Germinal center (tissue), 1 donor: ENCODE measurements around the gene ADAMTS3.

Experiments used
- DNase-seq: peaks from one replicate; pipeline ENCODE4 v3.0.0; 2012; ENCODE audit warnings: mixed read lengths, low spot score

Gene ADAMTS3

DNA sequence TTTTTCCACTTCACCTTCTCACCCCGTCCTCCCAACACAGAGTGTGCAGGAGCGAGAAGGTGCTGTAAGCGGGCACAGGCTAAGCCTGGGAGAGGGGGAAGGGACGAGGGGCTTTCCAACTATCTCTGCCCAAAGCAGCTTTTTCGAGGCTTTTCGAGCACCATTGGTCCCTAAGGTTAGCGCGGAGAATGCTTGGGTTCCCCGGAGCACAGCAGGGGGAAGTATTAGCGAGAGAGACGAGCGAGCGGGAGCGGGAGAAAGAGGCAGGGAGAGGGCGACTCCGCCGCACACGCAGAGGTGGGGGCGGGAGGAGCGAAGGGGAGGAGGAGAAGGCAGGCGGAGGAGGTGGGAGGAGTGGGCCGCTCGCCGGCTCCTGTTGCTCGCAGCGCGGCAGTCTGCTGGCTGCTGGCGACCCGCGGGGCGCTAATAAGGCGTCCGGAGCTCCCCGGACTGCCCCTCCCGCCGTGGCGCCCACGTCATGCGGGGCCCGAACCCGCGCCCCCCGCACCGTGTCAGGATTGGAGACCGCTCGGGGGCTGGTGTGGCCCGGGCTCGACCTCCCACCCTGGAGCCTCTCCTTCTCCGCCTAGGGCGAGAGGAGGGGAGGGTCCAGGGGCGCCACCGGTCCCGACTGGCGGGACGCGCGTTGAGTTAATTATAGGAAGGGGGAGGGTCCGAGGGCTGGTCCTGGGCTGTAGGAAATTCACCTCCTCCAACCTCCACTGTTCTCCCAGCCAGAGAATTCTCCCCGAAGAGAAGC lies at the start of gene ADAMTS3:
Gene ADAMTS3 (minus strand): TSS at position 263 of the 760 bp plus-strand sequence. CDS start 459 bp downstream, outside the sequence.
- DNase-seq, result peak; percentile 9

DNA sequence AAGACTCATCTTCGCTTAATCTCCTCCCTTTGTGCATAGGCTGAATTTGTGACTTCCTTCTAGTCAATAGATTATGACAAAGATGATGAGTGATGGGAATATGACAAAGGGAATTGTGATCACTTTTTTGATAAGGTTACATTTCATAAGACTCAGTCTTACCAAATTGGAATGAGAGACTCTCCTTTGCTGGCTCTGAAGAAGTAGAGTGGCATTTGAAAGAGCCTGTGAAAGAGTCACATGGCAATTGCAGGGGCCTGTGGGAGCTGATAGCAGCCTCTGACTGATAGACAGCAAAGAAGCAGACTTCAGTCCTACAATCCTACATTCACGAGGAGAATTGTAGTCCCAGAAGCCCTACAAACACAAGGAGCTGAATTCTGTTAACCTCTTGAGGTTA lies 44.9 kb upstream of the ADAMTS3 start:
- DNase-seq, result no peak

DNA sequence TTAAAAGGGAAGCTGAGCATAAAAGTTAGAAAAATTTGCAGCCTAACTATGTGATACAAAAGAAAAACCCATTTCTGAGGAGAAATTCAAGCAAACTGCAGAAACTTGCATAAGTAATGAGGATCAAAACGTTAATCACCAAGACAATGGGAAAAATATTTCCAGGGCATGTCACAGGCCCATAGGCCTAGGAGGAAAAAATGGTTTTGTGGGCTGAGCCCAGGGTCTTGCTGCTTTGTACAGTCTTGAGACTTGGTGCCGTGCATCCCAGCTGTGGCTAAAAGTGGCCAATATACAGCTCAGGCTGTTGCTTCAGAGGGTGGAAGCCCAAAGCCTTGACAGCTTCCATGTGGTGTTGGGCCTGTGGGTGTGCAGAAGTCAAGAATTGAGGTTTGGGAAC lies 37.7 kb upstream of the ADAMTS3 start:
- no peak for DNase-seq

DNA sequence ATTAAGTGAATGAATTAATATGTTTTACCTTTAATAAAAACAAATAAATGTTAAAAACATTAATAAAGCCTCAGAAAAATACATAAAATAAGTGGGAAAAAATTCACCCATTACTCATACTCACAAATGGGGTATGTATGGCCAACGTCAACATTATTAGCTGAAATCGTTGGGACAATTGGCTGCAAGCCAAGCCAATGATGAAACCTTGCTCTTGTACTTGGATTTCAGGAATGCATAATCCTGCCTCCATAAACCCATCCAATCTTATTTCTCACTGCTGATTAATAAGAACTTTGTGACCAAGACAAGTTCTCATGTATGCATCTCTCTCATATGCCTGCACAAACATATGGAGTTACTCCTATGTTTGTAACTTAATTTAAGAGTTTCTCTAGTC lies 35.3 kb upstream of the ADAMTS3 start:
- no peak for DNase-seq

DNA sequence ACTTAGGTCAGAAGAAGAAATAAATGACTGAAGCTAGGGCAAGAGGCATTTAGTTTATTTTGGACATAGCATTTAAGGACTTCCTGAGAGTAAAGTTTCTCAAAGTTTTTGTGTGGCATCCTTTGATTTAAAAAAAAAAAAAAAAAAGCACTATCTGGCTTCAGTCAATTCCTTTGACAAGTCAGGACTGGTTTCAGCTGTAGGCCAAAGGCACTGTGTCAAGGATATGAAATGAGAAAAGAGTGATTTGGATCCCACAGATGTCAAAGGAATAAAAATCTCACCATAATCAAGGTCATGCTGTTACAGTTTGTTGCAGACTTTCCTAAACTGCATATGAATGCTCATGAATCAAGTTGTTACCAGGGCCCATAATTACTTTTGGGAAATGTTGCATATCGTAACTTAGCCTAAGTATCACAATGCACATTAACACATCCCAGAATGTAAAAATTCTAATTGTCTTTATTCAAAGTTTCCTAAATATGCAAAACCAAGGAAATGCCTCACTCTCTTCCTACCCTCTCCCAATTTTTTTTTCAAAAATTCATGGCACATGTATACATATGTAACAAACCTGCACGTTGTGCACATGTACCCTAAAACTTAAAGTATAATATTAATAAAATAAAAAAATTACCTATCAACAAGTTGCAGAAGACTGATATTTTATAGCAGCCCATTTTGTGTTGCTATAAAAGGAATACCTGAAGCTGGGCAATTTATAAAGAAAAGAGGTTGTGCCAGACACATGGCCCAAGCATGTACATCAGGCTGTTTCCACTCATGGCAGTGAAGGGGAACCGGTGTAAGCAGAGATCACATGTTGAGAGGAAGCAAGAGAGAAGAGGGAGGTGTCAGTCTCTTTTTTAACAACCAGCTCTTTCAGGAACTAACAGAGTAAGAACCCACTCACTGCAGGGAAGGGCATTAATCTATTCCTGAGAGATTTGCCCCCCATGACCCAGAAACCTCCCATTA lies 33.7 kb upstream of the ADAMTS3 start:
- no peak for DNase-seq

DNA sequence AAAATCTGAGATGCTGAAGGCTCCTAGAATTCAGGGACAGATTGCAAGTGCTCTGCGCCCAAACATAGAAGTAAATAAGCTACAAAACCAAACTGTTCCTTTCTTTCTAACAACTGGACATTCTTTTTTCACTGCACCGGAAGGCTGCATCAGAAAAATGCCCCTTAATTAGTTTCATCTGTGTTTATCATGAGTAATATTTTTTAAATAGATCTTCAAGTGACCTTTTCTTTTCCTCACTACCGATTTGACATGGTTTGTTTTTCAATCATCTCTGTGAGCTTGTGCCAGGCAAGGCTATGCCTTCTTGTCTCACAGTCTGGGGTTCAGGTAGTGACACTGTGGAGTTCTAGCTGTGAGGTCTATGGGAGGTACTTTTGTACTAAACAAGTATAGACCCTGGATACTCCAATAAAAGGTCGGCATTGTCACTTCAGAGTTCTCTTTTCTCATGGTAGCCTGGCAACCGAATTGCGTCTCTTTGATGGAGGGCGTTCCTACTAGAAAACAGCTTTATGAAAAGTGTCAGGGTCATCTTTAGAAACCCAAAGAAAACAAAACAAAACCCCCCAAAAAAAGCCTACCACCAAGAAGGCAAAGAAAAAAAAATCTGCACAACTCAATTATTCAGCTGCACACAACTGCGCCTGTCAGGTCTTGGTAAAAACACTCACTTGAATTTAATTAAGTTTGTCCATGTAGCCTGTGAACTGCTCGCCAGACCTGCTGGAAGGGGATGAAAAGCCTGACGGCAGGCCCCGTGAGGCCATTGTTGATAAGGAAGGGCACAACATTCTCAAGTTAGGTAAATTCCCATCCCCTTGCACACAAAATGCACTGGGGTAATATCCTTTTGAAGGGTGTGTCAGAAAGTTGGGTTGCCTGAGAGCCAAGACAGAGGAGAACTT lies 22.8 kb upstream of the ADAMTS3 start:
- no peak for DNase-seq

DNA sequence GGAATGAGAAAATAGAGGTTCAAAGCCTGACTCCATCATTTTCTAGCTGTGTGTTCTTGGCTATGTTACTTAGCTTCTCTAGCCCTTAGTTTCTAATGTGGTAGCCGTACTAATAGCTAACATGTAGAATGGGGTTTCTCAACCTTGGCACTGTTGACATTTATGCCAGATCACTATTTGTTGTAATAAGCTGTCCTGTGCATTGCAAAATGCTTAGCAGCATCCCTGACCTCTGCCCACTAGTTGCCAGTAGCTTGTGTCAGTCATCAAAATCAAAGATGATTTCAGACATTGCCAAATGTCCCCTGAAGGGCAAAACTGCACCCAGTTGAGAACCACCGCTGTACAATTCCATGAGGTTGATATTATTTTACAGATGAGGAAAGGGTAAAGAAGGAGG lies 18.3 kb upstream of the ADAMTS3 start:
- DNase-seq, result no peak

DNA sequence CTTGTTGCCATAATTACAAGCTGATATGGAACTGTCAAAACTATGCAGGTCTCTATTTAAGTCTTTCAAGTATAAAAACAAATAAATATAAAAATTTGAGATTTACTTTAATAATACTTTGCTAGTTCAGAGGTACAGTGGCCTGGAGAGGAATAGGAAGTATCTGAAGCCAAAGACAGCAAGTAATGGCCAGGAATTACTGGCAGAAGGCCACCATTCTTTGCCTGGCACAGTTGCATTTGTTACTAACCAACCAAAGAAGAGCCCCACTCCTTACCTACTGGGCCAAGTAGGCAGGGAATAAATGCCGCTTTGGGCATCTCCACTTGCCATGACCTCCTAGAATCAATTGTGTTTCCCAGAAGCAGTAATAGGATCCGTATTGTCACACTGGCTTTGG lies 13.8 kb upstream of the ADAMTS3 start:
- no peak for DNase-seq

DNA sequence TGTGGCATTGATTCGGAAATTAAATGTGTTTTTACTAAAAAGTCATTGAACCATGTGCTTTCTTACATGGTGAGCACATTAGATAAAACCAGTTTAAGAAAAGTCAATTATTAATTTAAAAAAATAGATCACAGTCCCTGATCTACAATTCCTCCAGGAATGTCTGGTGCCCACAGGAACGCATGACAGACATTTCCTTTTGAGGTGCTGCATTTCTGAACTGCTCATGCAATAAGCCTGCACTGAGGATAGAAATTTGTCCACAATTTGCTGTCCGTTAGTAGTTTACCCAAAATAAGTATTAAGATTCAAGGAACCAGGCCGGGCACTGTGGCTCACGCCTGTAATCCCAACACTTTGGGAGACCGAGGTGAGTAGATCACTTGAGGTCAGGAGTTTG lies 8.2 kb upstream of the ADAMTS3 start:
- DNase-seq, result no peak

DNA sequence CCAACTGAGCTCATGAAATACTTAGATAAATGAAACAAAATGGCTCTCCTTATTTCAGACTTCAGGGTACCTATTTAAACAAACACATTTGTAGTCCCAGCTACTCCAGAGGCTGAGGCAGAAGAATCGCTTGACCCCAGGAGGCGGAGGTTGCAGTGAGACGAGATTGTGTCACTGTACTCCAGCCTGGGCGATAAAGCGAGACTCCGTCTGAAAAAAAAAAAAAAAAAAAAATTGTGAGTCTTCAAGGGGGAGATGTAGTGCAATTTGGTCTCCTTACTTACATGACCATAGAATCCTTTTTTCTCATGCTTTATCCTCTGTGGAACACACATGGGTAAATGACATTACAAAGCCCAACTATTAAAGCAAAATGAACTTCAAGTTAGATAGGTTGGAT lies 2.3 kb upstream of the ADAMTS3 start:
- DNase-seq, result no peak

DNA sequence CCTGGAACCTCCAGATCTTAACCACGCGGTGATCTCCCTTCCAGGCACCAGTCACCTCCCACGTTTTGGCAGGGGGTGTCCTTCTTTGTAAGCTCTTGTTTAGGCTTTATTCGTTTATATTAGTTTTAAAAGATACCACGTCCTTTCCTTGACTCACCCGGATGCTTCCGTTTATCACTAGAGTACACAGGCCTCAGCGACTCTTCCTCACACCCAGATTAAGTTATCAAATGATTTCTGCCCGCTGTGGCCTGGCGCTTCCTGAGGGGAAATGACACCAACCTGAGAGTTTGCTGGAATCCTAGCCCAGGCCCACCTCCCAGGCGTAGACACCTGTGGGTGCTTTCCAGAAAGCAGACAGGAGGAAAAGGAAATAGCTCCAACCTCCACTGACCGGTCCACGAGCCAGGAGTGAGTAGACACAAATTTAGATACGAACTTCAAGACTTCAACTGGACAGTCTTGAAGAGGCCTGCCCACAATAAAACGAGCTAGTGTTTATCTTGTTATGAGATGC lies 756 bp upstream of the ADAMTS3 start:
- DNase-seq, result no peak

DNA sequence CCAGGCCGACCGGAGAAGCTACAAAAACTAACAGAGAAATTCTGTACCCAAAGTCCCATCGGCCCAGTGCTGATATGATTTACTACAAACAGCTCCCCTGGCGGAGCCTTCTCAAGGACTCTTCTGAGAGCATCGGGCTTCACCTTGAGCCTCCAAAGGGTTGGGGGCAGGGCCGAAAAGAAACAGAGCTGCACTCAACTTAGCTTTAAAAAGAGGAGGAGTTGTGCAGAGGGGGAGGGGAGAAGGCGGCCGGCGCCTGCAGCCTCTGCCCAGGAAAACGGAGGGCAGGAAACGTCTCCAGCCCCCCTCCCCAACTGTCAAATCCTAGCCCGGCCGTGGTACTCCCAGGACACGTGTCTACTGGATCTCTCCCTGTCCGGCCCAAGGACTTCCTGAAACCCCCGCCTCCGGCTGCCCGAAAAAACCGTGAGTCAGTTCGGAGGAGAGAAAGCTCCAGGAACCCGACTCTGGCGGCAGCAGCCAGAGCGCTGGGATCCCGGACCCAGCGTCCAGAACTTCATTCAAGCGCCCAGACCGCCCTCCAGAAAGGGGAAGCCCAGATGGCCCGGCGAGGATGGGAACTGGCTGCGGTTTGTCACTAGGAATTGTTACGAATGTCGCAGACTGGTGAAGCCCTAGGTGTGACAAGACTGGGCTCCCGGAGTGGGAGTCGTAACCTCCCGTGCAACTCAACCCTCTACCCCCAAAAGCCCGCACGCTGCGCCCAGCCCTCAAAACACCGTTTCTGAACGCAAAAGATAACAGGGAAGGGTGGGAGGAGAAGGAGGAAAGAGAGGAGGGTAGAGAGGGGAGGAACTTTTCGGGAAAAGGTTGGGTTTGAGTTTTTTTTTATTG lies 973 bp downstream of the ADAMTS3 start:
- peak; percentile 7 for DNase-seq

DNA sequence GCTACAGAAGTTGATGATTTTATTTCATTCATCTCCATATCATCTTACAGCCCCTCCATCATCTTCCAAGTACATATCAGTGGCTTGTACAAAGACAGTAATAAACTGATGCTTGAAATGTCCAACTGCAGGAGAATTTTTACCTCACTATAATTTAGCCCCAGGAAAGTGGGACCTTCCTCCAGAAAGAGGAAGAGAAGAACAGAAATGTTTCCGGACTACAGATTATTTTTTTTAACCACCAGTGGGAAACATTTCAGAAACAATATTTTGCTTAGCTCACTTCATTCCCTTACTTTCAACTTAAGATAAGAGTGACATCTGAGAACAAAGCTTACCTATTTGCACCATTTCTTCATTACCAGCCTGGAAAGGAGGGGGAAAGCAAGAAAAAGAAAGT lies 2.0 kb downstream of the ADAMTS3 start:
- no peak for DNase-seq

DNA sequence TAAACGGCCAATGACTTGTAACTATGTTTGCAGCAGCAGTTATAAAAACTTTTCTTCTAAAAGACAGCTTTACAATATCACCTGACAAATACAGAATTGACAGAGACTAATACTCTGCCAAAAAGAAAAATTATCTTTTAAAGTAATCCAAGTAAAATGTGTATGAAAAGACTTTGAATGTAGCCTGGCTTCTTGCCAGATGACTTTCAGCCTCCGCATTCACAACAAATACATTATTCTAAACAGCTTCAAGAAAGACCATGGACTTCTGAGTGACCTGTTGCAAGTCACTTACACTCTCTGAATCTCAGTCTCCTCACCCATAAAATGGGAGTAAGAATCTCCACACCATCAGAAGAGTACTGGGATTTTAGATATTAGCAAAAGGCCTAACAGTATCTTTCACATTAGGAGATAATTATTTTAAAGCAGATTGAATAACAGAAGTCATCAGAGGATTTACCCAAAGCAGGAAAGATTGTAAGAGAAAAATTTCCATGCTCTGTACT lies 2.5 kb downstream of the ADAMTS3 start:
- DNase-seq, result no peak

DNA sequence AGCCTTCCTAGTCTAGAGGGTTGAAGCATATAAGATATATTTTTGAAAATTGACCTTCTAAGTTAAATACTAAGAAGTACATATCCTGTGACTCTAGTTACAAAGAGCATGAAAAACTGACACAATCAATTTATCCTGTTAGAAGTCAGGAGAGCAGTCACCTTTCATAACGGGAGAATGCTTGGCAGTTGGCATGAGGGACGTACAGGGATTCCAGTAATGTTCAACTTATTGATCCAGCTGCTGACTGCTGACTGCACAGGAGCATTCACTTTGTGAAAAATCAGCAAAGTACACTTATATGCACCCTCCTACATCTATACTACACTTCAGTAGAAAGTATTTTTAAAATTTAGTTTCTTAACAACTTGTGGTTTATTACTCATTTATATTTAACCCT lies 4.2 kb downstream of the ADAMTS3 start:
- no peak for DNase-seq

DNA sequence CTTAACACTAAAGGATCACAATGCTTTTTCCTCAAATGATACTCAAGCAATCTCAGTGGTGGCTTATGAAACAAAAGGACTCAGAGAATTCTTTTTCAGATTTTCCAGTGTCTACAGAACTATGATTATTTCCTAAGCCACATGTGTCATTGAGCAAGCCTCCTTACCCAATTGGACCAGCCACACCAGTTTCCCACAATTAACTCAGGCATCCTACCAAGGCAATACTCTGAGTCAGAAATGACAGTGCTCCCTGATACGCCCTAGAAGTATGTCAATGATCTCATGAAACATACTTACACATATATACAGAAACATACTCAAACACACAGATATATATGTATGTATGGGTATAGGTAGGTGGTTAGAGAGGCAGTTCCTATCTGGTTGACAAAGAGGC lies 4.8 kb downstream of the ADAMTS3 start:
- no peak for DNase-seq

DNA sequence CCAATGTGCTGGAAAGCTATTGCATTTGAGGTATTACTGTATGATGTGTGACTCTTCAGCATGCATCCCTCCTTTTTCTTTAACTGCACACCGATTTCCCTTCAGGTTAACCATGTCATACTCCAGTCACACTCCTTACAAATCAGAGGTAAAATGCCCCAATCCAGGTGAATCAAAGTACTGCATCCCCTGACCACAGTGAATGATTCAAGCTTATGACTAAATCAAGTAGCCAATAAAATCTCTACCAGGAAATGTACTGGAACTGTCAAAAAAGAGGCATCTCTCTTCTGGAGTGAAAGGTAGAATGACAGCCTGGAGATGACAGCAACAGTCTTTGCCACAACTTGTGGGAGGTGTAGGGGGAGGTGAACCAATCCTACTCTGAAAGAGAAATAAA lies 10.4 kb downstream of the ADAMTS3 start:
- DNase-seq, result no peak

DNA sequence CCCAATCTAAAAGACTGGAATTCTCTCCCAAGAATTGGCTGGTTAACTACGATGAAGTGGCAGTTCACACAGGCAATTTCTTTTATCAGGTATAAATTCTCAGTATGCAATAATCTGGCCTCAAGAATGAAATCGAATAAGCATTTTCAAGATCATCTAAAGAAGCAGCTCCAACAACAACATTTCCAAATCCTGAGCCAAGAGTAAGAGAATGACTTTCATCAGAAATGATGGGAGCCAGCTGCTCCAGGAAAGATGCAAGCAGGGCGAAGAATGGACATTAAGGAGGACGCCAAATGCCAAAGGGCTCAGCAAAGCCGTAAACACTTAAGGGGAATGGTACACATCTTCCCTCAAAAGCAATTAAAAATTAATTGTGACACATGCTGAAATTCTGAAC lies 12.0 kb downstream of the ADAMTS3 start:
- DNase-seq, result no peak

DNA sequence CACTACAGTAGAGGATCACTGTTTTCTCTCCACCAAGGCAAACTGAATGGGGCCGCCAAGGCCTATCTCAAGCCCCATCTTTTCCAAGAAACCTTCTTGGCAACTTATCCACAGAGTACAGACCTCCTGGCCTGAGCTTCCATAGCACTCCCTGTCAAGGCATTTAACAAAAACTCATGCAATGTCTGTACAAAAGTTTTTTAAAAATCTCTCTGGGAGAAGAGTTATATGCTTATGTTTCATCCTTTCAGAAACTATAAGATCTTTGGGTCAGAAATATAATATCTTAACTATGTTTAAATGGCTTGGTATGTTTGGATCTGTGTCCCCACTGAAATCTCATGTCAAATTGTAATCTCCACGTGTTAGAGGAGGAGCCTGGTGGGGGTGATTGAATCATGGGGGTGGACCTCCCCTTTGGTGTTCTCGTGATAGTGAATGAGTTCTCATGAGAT lies 13.6 kb downstream of the ADAMTS3 start:
- DNase-seq, result no peak

DNA sequence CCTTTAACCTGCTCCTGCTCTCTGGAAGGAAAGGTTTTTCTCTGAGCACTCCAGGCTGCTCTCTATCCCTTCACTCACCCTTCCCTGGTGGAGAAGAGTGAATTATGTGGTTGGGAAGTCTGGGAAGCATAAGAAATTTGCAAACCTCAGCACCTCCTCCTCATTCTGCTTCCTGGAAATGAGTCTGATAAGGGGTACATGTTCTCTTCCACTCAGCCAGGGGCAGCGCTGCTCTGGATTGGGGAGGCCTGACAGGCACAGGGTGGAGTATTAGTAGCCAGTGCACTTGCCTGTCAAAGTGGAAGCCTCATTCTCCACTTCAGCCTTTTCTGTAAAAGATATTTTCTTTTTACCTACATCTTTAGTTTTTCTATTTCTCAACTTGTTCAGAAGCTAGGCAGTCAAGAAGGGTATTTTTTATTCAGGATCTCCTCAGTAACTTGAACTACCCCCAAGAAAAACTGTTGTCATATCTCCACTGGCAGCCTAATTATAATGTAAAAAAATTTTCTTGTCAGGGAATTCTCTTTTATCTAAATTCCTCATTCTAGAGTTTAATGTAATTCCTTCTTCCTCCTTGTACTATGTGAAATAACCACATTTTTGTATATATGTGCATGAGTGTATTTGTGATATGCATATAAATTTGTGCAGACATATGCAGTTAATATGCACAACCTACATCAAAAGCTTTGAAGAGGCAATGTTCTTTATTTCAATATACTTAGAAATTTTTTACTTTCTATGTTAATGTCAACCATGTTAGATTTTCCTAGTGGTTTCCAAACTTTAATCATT lies 15.3 kb downstream of the ADAMTS3 start:
- no peak for DNase-seq
